GM18907 (cell line): Measurements from ENCODE around the gene ENPEP.
A peak's percentile ranks its signal among the peaks of the same experiment; 100 is the strongest.
"Not testable (repeated sequence)": the region's sequence is repeated elsewhere in the genome, so short reads cannot be mapped to it uniquely, and the experiment has no call there.

Experiments
- ATAC-seq: cut with Tn5 transposase; IDR thresholded peaks from one replicate; pipeline ENCODE4 v1.9.1; 2021; ENCODE audit warnings: mild to moderate bottlenecking, moderate library complexity; ENCODE audit not compliant: unreplicated experiment

ENPEP gene

GRCh38 chr4:110515676-110516075, 39.7 kb downstream of the ENPEP start:
- no peak for ATAC-seq

GRCh38 chr4:110516106-110516922, 40.4 kb downstream of the ENPEP start:
- peak; percentile 92 for ATAC-seq

GRCh38 chr4:110518889-110519490, 43.0 kb downstream of the ENPEP start:
- no peak for ATAC-seq

- no peak for ATAC-seq
Observed at GRCh38 chr4:110520886-110521285, 44.9 kb downstream of the ENPEP start.

GRCh38 chr4:110526589-110526988, 50.6 kb downstream of the ENPEP start:
- no peak for ATAC-seq

- ATAC-seq, result no peak
Observed at GRCh38 chr4:110527156-110527555, 51.2 kb downstream of the ENPEP start.

GRCh38 chr4:110532901-110533589, 57.1 kb downstream of the ENPEP start:
- no peak for ATAC-seq

GRCh38 chr4:110533590-110533910, 57.6 kb downstream of the ENPEP start:
- ATAC-seq, result no peak

GRCh38 chr4:110533940-110534339, 58.0 kb downstream of the ENPEP start:
- ATAC-seq, result no peak

- no peak for ATAC-seq
Observed at GRCh38 chr4:110540581-110540980, 64.6 kb downstream of the ENPEP start.

GRCh38 chr4:110540982-110541451, 65.1 kb downstream of the ENPEP start:
- no peak for ATAC-seq

- no peak for ATAC-seq
Observed at GRCh38 chr4:110543577-110543976, 67.6 kb downstream of the ENPEP start.

- no peak for ATAC-seq
Observed at GRCh38 chr4:110544594-110544993, 68.6 kb downstream of the ENPEP start.

- ATAC-seq, result no peak
Observed at GRCh38 chr4:110550260-110550659, 74.3 kb downstream of the ENPEP start.

- ATAC-seq, result no peak
Observed at GRCh38 chr4:110553197-110553596, 77.2 kb downstream of the ENPEP start.

- no peak for ATAC-seq
Observed at GRCh38 chr4:110567214-110567613, 91.3 kb downstream of the ENPEP start.

GRCh38 chr4:110576696-110577095, 100.7 kb downstream of the ENPEP start:
- ATAC-seq, result not testable (repeated sequence)

GRCh38 chr4:110586131-110586850, 110.3 kb downstream of the ENPEP start:
- no peak for ATAC-seq

GRCh38 chr4:110587666-110588285, 111.8 kb downstream of the ENPEP start:
- ATAC-seq, result no peak

- ATAC-seq, result no peak
Observed at GRCh38 chr4:110589297-110589696, 113.3 kb downstream of the ENPEP start.

GRCh38 chr4:110595583-110595982, 119.6 kb downstream of the ENPEP start:
- ATAC-seq, result peak; percentile 57
